ENCODE data around the gene MBP.

- TF ChIP-seq BRF2 (CRISPR knock-in tag; IDR thresholded peaks at IDR 0.05) (no peak), POLR2AphosphoS5 (IDR thresholded peaks at IDR 0.05; ENCODE audit: low read depth, low read length) (no peak), TAF15 (IDR thresholded peaks at IDR 0.05; ENCODE audit: low read depth, low read length, poor library complexity, severe bottlenecking) (no peak), BCL3 (CRISPR knock-in tag; IDR thresholded peaks at IDR 0.05) (no peak)
These were observed 14.1 kb downstream of the MBP start for GRCh38 chr18:77118256-77119090.

All from HepG2 (cell line).